HL-60 (cell line): ENCODE results near the gene ABI2.

Experiments used
- GABPA ChIP-seq: IDR thresholded peaks from 2 replicates; pipeline ENCODE4 v1.6.1; 2012; ENCODE audit warnings: low read depth
- POLR2AphosphoS5 ChIP-seq: IDR thresholded peaks from 2 replicates; pipeline ENCODE4 v1.6.1; 2012; ENCODE audit warnings: low read depth
- SPI1 ChIP-seq: IDR thresholded peaks from 2 replicates; pipeline ENCODE4 v1.6.1; 2012; ENCODE audit warnings: low read depth, mild to moderate bottlenecking, borderline replicate concordance
- TF ChIP-seq, protein P1 (sequence below): IDR thresholded peaks from one replicate; pipeline ENCODE4 v1.5.1; 2011; ENCODE audit warnings: low read length, control low read depth, inconsistent platforms; ENCODE audit not compliant: insufficient read depth

DNA sequence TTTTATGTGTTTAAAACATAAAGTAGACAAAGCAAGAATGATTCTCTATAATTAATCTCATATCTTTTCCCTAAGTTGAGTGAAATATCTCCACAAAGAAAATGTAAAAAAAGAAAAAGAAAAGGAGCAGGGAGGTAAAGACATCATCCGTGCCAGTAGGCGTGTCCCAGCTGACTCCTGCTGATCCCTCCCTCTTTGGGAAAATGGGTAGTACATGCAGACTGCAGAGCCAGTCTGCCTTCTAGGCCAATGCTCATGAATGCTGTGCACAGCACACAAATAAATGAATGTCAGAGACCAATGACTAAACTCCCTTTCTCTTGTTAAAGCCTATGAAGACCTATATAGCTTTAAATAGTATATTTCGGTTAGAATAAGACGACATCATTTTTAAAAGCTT, 142.2 kb downstream of the ABI2 start:
- TF ChIP-seq POLR2AphosphoS5 (no peak), GABPA (no peak), SPI1 (no peak)
- TF ChIP-seq, protein P1, sequence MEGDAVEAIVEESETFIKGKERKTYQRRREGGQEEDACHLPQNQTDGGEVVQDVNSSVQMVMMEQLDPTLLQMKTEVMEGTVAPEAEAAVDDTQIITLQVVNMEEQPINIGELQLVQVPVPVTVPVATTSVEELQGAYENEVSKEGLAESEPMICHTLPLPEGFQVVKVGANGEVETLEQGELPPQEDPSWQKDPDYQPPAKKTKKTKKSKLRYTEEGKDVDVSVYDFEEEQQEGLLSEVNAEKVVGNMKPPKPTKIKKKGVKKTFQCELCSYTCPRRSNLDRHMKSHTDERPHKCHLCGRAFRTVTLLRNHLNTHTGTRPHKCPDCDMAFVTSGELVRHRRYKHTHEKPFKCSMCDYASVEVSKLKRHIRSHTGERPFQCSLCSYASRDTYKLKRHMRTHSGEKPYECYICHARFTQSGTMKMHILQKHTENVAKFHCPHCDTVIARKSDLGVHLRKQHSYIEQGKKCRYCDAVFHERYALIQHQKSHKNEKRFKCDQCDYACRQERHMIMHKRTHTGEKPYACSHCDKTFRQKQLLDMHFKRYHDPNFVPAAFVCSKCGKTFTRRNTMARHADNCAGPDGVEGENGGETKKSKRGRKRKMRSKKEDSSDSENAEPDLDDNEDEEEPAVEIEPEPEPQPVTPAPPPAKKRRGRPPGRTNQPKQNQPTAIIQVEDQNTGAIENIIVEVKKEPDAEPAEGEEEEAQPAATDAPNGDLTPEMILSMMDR, result no peak
